ENCODE data around the gene RBM26. TPM values are rescaled to one million over a fixed set of nuclear protein-coding genes. Genes with fewer than 3 reads are reported as not detected.

The RBM26 gene
- total and polyA plus RNA-seq, 2 of the 4 experiments (the other 2 are of a cell fraction) = 17.6 to 18.1 TPM

GRCh38 chr13:79452239-79452913 lies 46.3 kb upstream of the RBM26 start:
- Histone ChIP-seq H3K14ac (replicated peaks; ENCODE audit: low read depth, low read length) (no peak overlapping the region), H2BK20ac (ENCODE audit: low read depth, low read length) (no peak overlapping the region), H2AK9ac (replicated peaks; ENCODE audit: low read depth, low read length, poor library complexity) (no peak overlapping the region), H2BK15ac (ENCODE audit: low read depth, low read length) (no peak overlapping the region), H2AFZ (replicated peaks; ENCODE audit: low read length, poor library complexity) (no peak overlapping the region), H3K56ac (ENCODE audit: extremely low read depth, insufficient read depth, low read length) (no peak overlapping the region), H2BK5ac (ENCODE audit: low read depth, low read length, poor library complexity, severe bottlenecking) (no peak overlapping the region), H4K20me1 (ENCODE audit: insufficient read depth, low read length) (no peaks in the 10 kb centered on the region), H3K4ac (ENCODE audit: low read depth, low read length) (no peak overlapping the region), H3K4me1 (ENCODE audit: control insufficient read depth, insufficient read depth, low read length) (no peaks in the 10 kb centered on the region; the same call in 1 of the 2 replicates), H4K91ac (ENCODE audit: insufficient read depth, low read depth, low read length) (no peak overlapping the region), H3K79me1 (ENCODE audit: low read depth in 1 of 2, low read length in 2 of 2) (no peaks in the 10 kb centered on the region), H2BK120ac (ENCODE audit: low read depth, low read length) (no peak overlapping the region), H3K18ac (ENCODE audit: low read depth, low read length) (no peak overlapping the region), H3K9me1 (ENCODE audit: insufficient read depth, low read length) (no peaks in the 10 kb centered on the region), H4K5ac (ENCODE audit: low read depth, low read length) (no peak overlapping the region), H3K9ac (ENCODE audit: low read depth, low read length) (no peak overlapping the region), H3K27me3 (ENCODE audit: control insufficient read depth, insufficient read depth, low read length) (no peaks in the 10 kb centered on the region), H3K9me3 (ENCODE audit: control insufficient read depth, insufficient read depth, low read length) (no peaks in the 10 kb centered on the region), H2AK5ac (ENCODE audit: low read depth, low read length) (no peak overlapping the region), H3K27ac (ENCODE audit: insufficient read depth, low read length) (no peak overlapping the region), H3K36me3 (ENCODE audit: control insufficient read depth, insufficient read depth, low read length) (no peaks in the 10 kb centered on the region), H4K8ac (ENCODE audit: low read depth in 2 of 2, low read length in 2 of 2) (no peak overlapping the region), H3K4me2 (ENCODE audit: low read depth, low read length) (no peak overlapping the region), H3K4me3 (ENCODE audit: insufficient read depth, low read depth, low read length) (no peak overlapping the region), H3K23ac (ENCODE audit: low read depth, low read length) (no peak overlapping the region)
- ChIA-PET POLR2A (ENCODE audit: unreplicated experiment) (no interaction called here), CTCF (no interaction called here)
- WGBS, 2 experiments (ENCODE audit: extremely low coverage in 2 of 2, insufficient read length in 1 of 2) = no CpG with 5 or more reads among the region's 3 CpGs
- intact Hi-C loops (cut with micrococcal nuclease) = no loop called here
- dilution Hi-C loops (cut with HindIII; ENCODE audit: low sequenced_read_pairs, unreplicated experiment) = no loop called here
- 0 out of 2 replicates have a peak, but pooled peaks have one; percentile 4 for TF ChIP-seq MAFK (IDR thresholded peaks at IDR 0.05; ENCODE audit: low read depth, low read length)
- no peak for TF ChIP-seq FOS (IDR thresholded peaks at IDR 0.05; ENCODE audit: low read depth, low read length)
- no peak for DNase-seq
- ATAC-seq (ENCODE audit: low read depth) = no peak
- in situ Hi-C loops (cut with MboI; ENCODE audit: low sequenced_read_pairs) = no loop called here
- no TSS peak for BruUV-seq (replicated peaks)

Data from IMR-90 (cell line).